Prostate gland (tissue), 2 donors: ENCODE results near the gene RYR3.

Experiments
- CTCF ChIP-seq, 4 experiments: fragments of 200-600 bp in 2 of 4; fragments of 450-650 bp in 2 of 4; sonication (generic) in 2 of 4; IDR thresholded peaks; 1 replicate in 3 of 4; 2 replicates in 1 of 4; pipeline ENCODE4 v1.5.1; 2016 to 2019; ENCODE audit warnings: antibody characterized with exemption in 4 of 4, mild to moderate bottlenecking in 2 of 4, moderate library complexity in 2 of 4
- POLR2A ChIP-seq: fragments of 450-650 bp; IDR thresholded peaks from one replicate; pipeline ENCODE4 v1.6.1; 2016; ENCODE audit warnings: antibody characterized with exemption, mild to moderate bottlenecking

GRCh38 chr15:33533197-33533596 lies 222.4 kb downstream of the RYR3 start:
- TF ChIP-seq POLR2A = no peak
- TF ChIP-seq CTCF (IDR thresholded peaks at IDR 0.05) = no peak
